ENCODE results near the gene CFC1.
"Not testable (repeated sequence)": the region's sequence is repeated elsewhere in the genome, so short reads cannot be mapped to it uniquely, and the experiment has no call there.

CFC1 gene

DNA sequence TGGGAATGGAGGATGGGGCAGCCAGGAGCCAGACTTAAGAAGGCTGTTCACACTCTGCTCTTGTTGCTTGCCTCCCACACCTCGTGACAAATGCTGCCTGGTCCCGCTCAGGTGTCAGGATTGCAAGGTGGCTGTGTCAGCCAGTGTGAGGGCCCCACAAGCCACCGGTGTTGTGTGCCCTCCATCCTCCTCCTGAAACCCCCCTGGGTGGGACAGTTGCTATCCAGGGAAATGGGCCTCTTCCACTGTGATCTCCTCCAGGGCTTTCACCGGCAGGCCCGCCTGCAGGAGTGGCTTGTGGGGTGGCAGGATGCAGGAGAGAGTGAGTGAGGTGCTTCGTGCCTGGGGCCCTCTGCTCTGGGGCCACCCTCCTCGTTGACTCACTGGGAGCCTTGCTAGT is 16.4 kb downstream of the CFC1 start:
- DNase-seq = not testable (repeated sequence)

DNA sequence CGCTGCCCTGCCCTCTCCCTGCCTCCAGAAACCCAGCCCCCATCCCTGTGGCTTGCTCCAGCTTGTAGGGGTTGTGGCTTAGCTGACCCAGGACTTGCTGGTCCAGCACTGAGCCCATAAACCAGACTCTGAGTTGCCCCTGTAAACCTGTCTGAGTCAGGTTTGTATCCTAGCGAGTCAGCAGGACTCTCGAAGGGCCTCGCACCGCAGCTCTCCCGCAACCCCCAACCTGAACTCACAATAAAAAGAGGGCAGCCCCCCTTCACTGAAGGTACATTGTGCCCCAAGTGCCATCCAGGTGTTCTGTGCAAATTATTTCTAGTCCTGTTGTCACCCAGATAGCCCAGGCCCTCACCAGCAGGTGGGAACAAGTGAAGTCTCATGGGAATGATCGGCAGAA is 17.9 kb downstream of the CFC1 start:
- DNase-seq = not testable (repeated sequence)

DNA sequence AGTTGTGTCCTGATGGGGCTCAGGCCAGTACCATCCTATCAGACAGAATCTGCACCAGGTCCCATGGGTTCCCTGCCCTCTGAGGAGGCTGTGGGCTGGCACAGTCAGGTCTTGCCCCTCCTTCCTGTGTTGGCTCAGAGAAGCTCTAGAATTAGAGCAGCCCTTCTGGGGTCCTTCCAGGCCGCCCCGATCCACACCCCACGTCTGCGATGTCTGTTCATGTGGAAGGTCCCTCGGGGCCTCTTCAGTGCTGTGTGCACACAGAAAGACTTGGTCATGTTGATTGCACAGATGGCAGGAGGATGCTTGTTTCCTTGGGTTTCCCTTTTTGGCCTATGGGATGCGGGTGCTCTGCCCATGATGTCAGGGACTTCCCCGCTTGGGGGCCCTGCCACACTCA is 20.3 kb downstream of the CFC1 start:
- DNase-seq = not testable (repeated sequence)

- DNase-seq = not testable (repeated sequence)
Measured at GRCh38 chr2:130577559-130577958, 21.8 kb downstream of the CFC1 start.

DNA sequence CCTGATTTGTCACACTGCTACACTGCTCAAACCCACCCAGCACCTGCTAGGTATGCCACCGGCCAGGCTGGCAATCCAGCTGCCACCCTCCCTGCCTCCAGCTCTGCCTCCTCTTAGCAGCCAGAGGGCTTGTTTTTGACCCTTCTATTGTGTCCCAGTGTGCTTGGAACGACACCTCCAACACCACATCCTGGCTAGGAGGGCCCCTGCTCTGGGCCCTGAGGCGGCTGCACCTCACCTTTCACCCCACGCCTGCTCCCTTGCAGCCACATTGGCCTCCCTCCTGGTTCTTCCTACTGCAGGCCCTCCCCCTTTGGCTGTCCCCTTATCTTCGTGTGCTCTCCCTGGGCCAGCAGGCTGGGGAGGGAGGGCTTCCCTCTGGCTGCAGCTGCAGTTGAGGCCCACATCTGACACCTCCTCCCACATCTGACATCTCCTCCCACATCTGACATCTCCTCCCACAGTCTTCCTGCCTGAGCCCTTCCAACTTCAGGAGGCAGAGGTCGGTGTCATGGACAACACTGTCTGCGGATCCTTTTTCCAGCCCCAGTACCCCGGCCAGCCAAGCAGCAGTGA is 23.1 kb downstream of the CFC1 start:
- DNase-seq = not testable (repeated sequence)

- DNase-seq = not testable (repeated sequence)
Measured at GRCh38 chr2:130574230-130574629, 25.1 kb downstream of the CFC1 start.

- DNase-seq = not testable (repeated sequence)
Measured at GRCh38 chr2:130571929-130572328, 27.4 kb downstream of the CFC1 start.

DNA sequence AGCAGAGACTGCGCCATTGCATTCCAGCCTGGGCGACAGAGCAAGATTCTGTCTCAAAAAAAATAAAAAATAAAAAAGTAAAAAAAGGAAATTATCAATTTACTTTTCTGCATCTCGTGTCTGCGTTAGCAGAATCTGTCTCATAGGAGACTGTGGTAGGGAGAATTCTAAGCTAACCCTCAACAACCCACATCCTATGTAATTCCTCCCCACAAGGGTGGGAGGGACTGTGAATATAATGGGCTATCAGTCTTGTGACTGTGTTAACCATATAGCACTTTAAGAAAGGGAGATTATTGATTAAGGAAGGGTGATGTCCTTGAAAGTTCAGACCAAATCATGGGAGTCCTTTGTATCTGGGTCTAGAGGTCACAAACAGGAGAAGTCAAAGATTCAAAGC is 33.2 kb downstream of the CFC1 start:
- not testable (repeated sequence) for DNase-seq

GRCh38 chr2:130556441-130556840 is 42.9 kb downstream of the CFC1 start:
- not testable (repeated sequence) for DNase-seq

- not testable (repeated sequence) for DNase-seq
Measured at GRCh38 chr2:130554178-130554577, 45.2 kb downstream of the CFC1 start.

GRCh38 chr2:130549475-130549874 is 49.9 kb downstream of the CFC1 start:
- DNase-seq = not testable (repeated sequence)

DNA sequence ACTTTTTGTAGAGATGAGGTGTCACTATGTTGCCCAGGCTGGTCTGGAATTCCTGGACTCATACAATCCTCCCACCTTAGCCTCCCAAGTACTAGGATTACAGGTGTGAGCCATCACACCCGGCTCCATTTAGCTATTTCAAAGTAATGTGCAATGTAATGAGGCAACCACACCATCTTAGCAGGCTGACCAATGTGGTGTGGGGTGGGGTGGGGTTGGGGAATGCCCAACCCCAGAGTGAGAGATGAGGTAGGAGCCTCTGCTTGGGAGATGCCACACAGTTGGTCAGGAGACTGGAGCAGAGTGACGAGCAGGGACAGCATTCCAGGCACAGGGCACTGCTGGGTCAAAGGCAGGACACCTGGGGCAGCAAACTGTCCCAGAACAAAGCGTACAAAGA is 51.0 kb downstream of the CFC1 start:
- DNase-seq = not testable (repeated sequence)

GRCh38 chr2:130544978-130545377 is 54.4 kb downstream of the CFC1 start:
- DNase-seq = not testable (repeated sequence)

GRCh38 chr2:130543785-130544528 is 55.4 kb downstream of the CFC1 start:
- DNase-seq = not testable (repeated sequence)

DNA sequence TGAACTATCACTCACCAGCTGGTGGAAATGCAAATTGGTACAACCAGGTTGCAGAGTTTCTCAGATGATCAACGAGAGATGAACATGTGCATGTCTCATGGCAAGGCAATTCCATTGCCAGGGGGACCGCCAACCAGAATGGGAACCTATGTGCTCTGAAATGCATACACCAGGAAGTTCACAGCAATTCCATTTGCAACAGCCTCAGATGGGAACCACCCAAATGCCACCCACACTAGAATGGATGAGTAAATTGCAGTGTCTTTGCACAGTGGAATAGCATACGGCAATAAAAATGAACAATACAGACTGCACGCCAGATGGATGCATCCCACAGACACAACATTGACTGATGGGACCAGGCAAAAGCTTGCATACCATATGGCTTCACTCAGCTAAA is 56.6 kb downstream of the CFC1 start:
- DNase-seq = not testable (repeated sequence)
